HG02852 (cell line): ENCODE results near the gene GIT1.

ENCODE experiments used
- ATAC-seq: cut with Tn5 transposase; IDR thresholded peaks from one replicate; pipeline ENCODE4 v1.9.1; 2021; ENCODE audit warnings: mild to moderate bottlenecking, moderate library complexity; ENCODE audit not compliant: unreplicated experiment

GIT1 gene

DNA sequence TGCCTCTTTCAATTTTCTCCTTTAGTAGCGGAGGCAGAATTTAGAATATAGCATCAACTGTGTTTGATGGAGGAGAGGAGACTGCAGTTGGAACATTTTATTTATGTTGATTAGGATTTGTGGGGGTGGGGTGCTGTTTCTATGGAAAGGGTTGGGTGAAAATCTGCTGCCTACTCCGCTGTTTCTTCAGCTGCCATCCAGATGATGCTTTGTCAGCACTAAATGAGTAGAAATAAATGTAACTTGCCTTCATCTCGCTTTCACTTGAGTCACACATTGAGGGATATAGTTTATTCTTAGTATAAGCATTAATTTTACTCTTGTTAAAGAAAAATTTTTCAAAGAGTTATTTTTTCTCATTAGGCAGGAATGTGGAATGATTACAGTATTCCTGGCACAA is 64.8 kb downstream of the GIT1 start:
- no peak for ATAC-seq
